Ovary (tissue), 9 donors: ENCODE results near the gene NLRP9. TPM values are rescaled to one million over a fixed set of nuclear protein-coding genes. Genes with fewer than 3 reads are reported as not detected.

Experiments used
- DNase-seq, 5 donors: peaks; one replicate each; pipeline ENCODE4 v3.0.0-alpha.2; 2019 to 2020
- H3K27ac ChIP-seq, 2 donors: fragments of 200-600 bp; one replicate each; pipeline versions ENCODE4 v1.5.1 to v1.8.0; 2019 to 2022
- H3K27me3 ChIP-seq: fragments of 200-600 bp; one replicate; pipeline ENCODE4 v1.8.0; 2022
- H3K36me3 ChIP-seq: fragments of 200-600 bp; sonication (generic); one replicate; pipeline ENCODE4 v1.5.1; 2019
- H3K4me1 ChIP-seq: one replicate; pipeline ENCODE4 v1.8.1; 2013; ENCODE audit warnings: mild to moderate bottlenecking, moderate library complexity; ENCODE audit not compliant: insufficient read depth
- H3K4me3 ChIP-seq: fragments of 200-600 bp; sonication (generic); one replicate; pipeline ENCODE4 v1.5.1; 2017
- H3K9me3 ChIP-seq, 2 donors: fragments of 200-600 bp in 1 of 2; sonication (generic) in 1 of 2; one replicate each; pipeline versions ENCODE4 v1.5.1 to v1.8.1; 2013 to 2019; ENCODE audit warnings: mild to moderate bottlenecking in 1 of 2, moderate library complexity in 1 of 2
- CTCF ChIP-seq, 3 donors: fragments of 450-650 bp in 2 of 3; fragments of 200-600 bp in 1 of 3; IDR thresholded peaks; one replicate each; pipeline versions ENCODE4 v1.5.1 to v1.8.0; 2016 to 2022; ENCODE audit warnings: antibody characterized with exemption in 3 of 3, mild to moderate bottlenecking in 1 of 3
- EP300 ChIP-seq: sonication (generic); formaldehyde crosslinking; IDR thresholded peaks from one replicate; pipeline ENCODE4 v1.6.1; 2017; ENCODE audit warnings: antibody characterized with exemption
- POLR2A ChIP-seq: fragments of 450-650 bp; IDR thresholded peaks from one replicate; pipeline ENCODE4 v1.6.1; 2017; ENCODE audit warnings: antibody characterized with exemption, mild to moderate bottlenecking, moderate library complexity
- WGBS, 3 donors: extraction: QIAGEN DNeasy Blood & Tissue Kit in 1 of 3; methylation state at CpG; one replicate each; pipeline versions ENCODE4 v1.1.5 to v1.1.7; 2013 to 2017; 5-methylcytosine and 5-hydroxymethylcytosine counted together
- intact Hi-C, 4 donors: fragments of 100-400 bp; cut with DNase I; formaldehyde crosslinking; loops; one replicate each; pipeline versions ENCODE4 v1.11.0 to v1.15.1; 2022 to 2023
- polyA plus RNA-seq, 2 donors: library from polyadenylated mRNA; stranded (reverse); fragments of 200-250 nt in 1 of 2; fragments of 350-450 nt in 1 of 2; fragmentation: Illumina TruSeq in 1 of 2; extraction: RNeasy Lipid Tissue Mini Kit (QIAGEN cat#74804) in 1 of 2; gene quantifications; one replicate each; pipeline ENCODE4 v1.2.3, GENCODE V29; 2013 to 2014
- total RNA-seq, 7 donors: library from RNA; depleted of rRNA in 2 of 7; stranded (reverse); fragments of >200 nt in 2 of 7; fragmentation: NEBNext Ultra II Directional in 3 of 7; extraction: Animal tissue kit (Norgen Biotek cat#: 25700) in 3 of 7; gene quantifications; one replicate each; pipeline versions ENCODE4 v1.1.0 to v1.2.4, GENCODE V29; 2016 to 2023
- donor health status: DM: no; HTN: no; CAD: no; lungs with moderate emphysema.
- donor health status: DM: no; HTN: no; CAD: no.
- donor health status: Bipolar disorder and iron deficiency.
- donor health status: DM: yes; HTN: yes; CAD: no.
- donor health status: DM: no; HTN: no; CAD: no.
- donor health status: DM: yes; HTN: yes; CAD: no.

NLRP9 gene
- total and polyA plus RNA-seq, 9 donors, result 0.17 to 0.80 TPM; not detected in 7

- DNase-seq, result no peak
- TF ChIP-seq EP300 (no peak), POLR2A (no peak), CTCF (IDR thresholded peaks at IDR 0.05) (no peak)
- Histone ChIP-seq H3K4me3 (no peak overlapping the region), H3K27me3 (no peaks in the 10 kb centered on the region), H3K9me3 (no peaks in the 10 kb centered on the region), H3K27ac (no peak overlapping the region), H3K4me1 (peaks cover 27% of the 10 kb centered on the region), H3K36me3 (no peaks in the 10 kb centered on the region)
- WGBS, 3 donors, result 79 to 84% (median 82%) methylated on average over 21 of the region's 21 CpGs
- intact Hi-C loops, result loop anchor here in 2 of 4 donors (10.0 kb wide), 2 partner anchors 563 to 1473 kb away; partner anchors contain the start of genes PPP1R12C (in 1 of the 2) and RPS9 (in 1 of the 2)
These were observed 60.0 kb downstream of the NLRP9 start for GRCh38 chr19:55678121-55678671.

GRCh38 chr19:55677572-55678028, 60.6 kb downstream of the NLRP9 start:
- H3K36me3 ChIP-seq, result no peaks in the 10 kb centered on the region
- no peak for TF ChIP-seq EP300
- TF ChIP-seq CTCF (IDR thresholded peaks at IDR 0.05), result no peak
- TF ChIP-seq POLR2A, result no peak

GRCh38 chr19:55676889-55677505, 61.2 kb downstream of the NLRP9 start:
- DNase-seq, result no peak
- H3K4me1 ChIP-seq, result peaks cover 24% of the 10 kb centered on the region
- H3K4me3 ChIP-seq, result no peak overlapping the region
- TF ChIP-seq POLR2A (no peak), EP300 (no peak), CTCF (IDR thresholded peaks at IDR 0.05) (no peak)
- H3K9me3 ChIP-seq, result no peaks in the 10 kb centered on the region
- H3K36me3 ChIP-seq, result no peaks in the 10 kb centered on the region
- WGBS, 3 donors, result 62 to 73% (median 70%) methylated on average over 7 of the region's 7 CpGs
- no peaks in the 10 kb centered on the region for H3K27me3 ChIP-seq
- no peak overlapping the region for H3K27ac ChIP-seq
- intact Hi-C loops, result loop anchor here in 2 of 4 donors (10.0 kb wide), 2 partner anchors 562 to 1472 kb away; partner anchors contain the start of genes PPP1R12C (in 1 of the 2) and RPS9 (in 1 of the 2)

More at GRCh38 chr19:55677572-55678028, 60.6 kb downstream of the NLRP9 start:
- Histone ChIP-seq H3K4me3 (no peak overlapping the region), H3K9me3 (no peaks in the 10 kb centered on the region), H3K27ac (no peak overlapping the region), H3K27me3 (no peaks in the 10 kb centered on the region), H3K4me1 (peaks cover 27% of the 10 kb centered on the region)
- 42 to 59% (median 47%) methylated on average over 6 of the region's 6 CpGs for WGBS, 3 donors
- intact Hi-C loops, result loop anchor here in 2 of 4 donors (10.0 kb wide), 2 partner anchors 563 to 1473 kb away; partner anchors contain the start of genes PPP1R12C (in 1 of the 2) and RPS9 (in 1 of the 2)
- DNase-seq, result no peak

DNA sequence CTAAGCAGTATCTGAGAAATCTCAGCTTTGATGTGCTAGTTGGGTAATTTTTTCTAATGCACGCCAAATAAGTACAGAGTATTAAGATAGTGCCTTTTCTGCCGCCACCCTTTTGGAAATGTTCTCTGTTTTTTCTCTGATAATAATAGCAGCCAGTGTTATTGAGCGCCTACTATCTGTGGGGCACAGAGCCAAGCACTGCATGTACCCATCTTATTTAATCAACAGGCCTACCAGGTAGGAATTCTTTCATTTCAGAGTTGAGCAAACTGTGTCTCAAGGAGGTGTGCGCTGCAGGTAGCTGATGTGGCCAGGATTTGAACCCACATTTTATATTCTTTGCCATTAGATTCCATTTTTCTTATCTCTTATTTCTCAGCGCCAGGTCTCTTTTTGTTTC, 61.8 kb downstream of the NLRP9 start:
- no peaks in the 10 kb centered on the region for H3K27me3 ChIP-seq
- TF ChIP-seq POLR2A (no peak), CTCF (IDR thresholded peaks at IDR 0.05) (no peak), EP300 (no peak)
- no peaks in the 10 kb centered on the region for H3K36me3 ChIP-seq
- peaks cover 24% of the 10 kb centered on the region for H3K4me1 ChIP-seq
- no peak overlapping the region for H3K27ac ChIP-seq
- peak in 1 of 5 donors; percentile 39 for DNase-seq
- intact Hi-C loops, result loop anchor here in 2 of 4 donors (10.0 kb wide), 2 partner anchors 562 to 1472 kb away; partner anchors contain the start of genes PPP1R12C (in 1 of the 2) and RPS9 (in 1 of the 2)
- H3K9me3 ChIP-seq, result no peaks in the 10 kb centered on the region
- H3K4me3 ChIP-seq, result peak overlapping the region; percentile 71
- WGBS, 3 donors, result 24 to 35% (median 25%) methylated on average over 5 of the region's 5 CpGs
